Vagina (tissue), 2 donors: ENCODE data around the gene STX10. TPM values are rescaled to one million over a fixed set of nuclear protein-coding genes. Genes with fewer than 3 reads are reported as not detected.

Experiments
- DNase-seq, 2 donors: peaks; one replicate each; pipeline ENCODE4 v3.0.0-alpha.2; 2017; ENCODE audit errors: extremely low spot score in 2 of 2
- H3K27ac ChIP-seq: fragments of 200-600 bp; sonication (generic); one replicate; pipeline ENCODE4 v1.5.1; 2019
- H3K27me3 ChIP-seq: fragments of 200-600 bp; sonication (generic); one replicate; pipeline ENCODE4 v1.5.1; 2019
- H3K36me3 ChIP-seq, 2 donors: fragments of 200-600 bp; sonication (generic); one replicate each; pipeline ENCODE4 v1.5.1; 2017 to 2019
- H3K4me1 ChIP-seq: fragments of 200-600 bp; sonication (generic); one replicate; pipeline ENCODE4 v1.5.1; 2019
- H3K4me3 ChIP-seq, 2 donors: fragments of 200-600 bp; sonication (generic); 1 replicate in 1 of 2; 2 replicates in 1 of 2; pipeline ENCODE4 v1.5.1; 2016 to 2019
- H3K9me3 ChIP-seq: fragments of 200-600 bp; sonication (generic); one replicate; pipeline ENCODE4 v1.5.1; 2019
- POLR2A ChIP-seq, 2 donors: fragments of 450-650 bp; IDR thresholded peaks; one replicate each; pipeline ENCODE4 v1.6.1; 2017; ENCODE audit warnings: antibody characterized with exemption in 2 of 2, mild to moderate bottlenecking in 2 of 2, moderate library complexity in 2 of 2
- POLR2AphosphoS5 ChIP-seq, 2 donors: sonication (generic); formaldehyde crosslinking; IDR thresholded peaks; one replicate each; pipeline ENCODE4 v1.9.0; 2017; ENCODE audit warnings: antibody characterized with exemption in 2 of 2, mild to moderate bottlenecking in 2 of 2, low read depth in 1 of 2; ENCODE audit not compliant: insufficient read depth in 1 of 2
- intact Hi-C: fragments of 100-400 bp; cut with DNase I; formaldehyde crosslinking; loops from one replicate; pipeline ENCODE4 v1.15.1; 2023
- total RNA-seq: library from RNA; depleted of rRNA; stranded (reverse); fragments of >200 nt; gene quantifications from one replicate; pipeline ENCODE4 v1.2.3, GENCODE V29; 2016
- TF ChIP-seq, protein P1 (sequence below), 3 experiments: fragments of 450-650 bp in 2 of 3; fragments of 200-600 bp in 1 of 3; sonication (generic) in 1 of 3; IDR thresholded peaks; one replicate each; pipeline ENCODE4 v1.5.1; 2017 to 2019; ENCODE audit warnings: antibody characterized with exemption in 3 of 3, mild to moderate bottlenecking in 2 of 3, moderate library complexity in 2 of 3

STX10 gene
- total RNA-seq, 1 donor from 2014 or later = 71.5 TPM

GRCh38 chr19:13094771-13095392 lies 55.3 kb downstream of the STX10 start:
- H3K36me3 ChIP-seq = no peaks in the 10 kb centered on the region
- no peaks in the 10 kb centered on the region for H3K27me3 ChIP-seq
- peak overlapping the region; percentile 90 for H3K27ac ChIP-seq
- TF ChIP-seq, protein P1, sequence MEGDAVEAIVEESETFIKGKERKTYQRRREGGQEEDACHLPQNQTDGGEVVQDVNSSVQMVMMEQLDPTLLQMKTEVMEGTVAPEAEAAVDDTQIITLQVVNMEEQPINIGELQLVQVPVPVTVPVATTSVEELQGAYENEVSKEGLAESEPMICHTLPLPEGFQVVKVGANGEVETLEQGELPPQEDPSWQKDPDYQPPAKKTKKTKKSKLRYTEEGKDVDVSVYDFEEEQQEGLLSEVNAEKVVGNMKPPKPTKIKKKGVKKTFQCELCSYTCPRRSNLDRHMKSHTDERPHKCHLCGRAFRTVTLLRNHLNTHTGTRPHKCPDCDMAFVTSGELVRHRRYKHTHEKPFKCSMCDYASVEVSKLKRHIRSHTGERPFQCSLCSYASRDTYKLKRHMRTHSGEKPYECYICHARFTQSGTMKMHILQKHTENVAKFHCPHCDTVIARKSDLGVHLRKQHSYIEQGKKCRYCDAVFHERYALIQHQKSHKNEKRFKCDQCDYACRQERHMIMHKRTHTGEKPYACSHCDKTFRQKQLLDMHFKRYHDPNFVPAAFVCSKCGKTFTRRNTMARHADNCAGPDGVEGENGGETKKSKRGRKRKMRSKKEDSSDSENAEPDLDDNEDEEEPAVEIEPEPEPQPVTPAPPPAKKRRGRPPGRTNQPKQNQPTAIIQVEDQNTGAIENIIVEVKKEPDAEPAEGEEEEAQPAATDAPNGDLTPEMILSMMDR (IDR thresholded peaks at IDR 0.05) = no peak
- TF ChIP-seq POLR2AphosphoS5 (IDR thresholded peaks at IDR 0.05; ENCODE audit: insufficient read depth in 1 of 2, low read depth in 1 of 2) = peak in 1 of 2 donors; percentile 43
- no peak for TF ChIP-seq POLR2A (IDR thresholded peaks at IDR 0.05)
- peaks cover 87% of the 10 kb centered on the region for H3K4me1 ChIP-seq
- no peaks in the 10 kb centered on the region for H3K9me3 ChIP-seq
- intact Hi-C loops = loop anchor here (5.0 kb wide), 1 partner anchor 113 kb away; no protein-coding TSS in a partner anchor
- DNase-seq = no peak
- no peak overlapping the region for H3K4me3 ChIP-seq

DNA sequence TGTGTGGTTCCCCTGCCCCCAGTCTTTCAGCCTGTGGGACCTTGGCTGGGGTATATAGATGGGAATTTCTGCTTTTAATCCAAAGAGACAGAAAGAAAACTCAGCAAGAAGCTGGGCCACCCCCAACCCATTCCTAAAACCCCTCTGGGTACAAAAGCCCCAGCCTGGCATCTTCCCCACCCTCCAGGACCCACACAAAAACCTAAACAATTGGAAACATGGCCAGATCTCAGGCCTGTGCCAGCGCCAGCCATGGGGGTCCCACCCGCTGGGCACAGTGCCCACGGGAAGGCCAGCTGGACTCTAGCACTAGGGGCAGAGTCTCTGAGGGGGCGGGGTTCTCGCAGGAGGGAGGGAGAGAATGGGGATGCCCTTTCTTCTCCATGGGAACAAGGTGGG lies 56.1 kb downstream of the STX10 start:
- no peaks in the 10 kb centered on the region for H3K9me3 ChIP-seq
- H3K4me3 ChIP-seq = no peak overlapping the region
- no peak for DNase-seq
- no peak for TF ChIP-seq POLR2AphosphoS5 (IDR thresholded peaks at IDR 0.05; ENCODE audit: insufficient read depth in 1 of 2, low read depth in 1 of 2)
- TF ChIP-seq, protein P1 (IDR thresholded peaks at IDR 0.05) = peak in 1 of 3 experiments; percentile 10
- H3K4me1 ChIP-seq = peaks cover 90% of the 10 kb centered on the region
- no peaks in the 10 kb centered on the region for H3K27me3 ChIP-seq
- peak overlapping the region; percentile 90 for H3K27ac ChIP-seq
- intact Hi-C loops = loop anchor here (5.0 kb wide), 1 partner anchor 112 kb away; no protein-coding TSS in a partner anchor
- no peaks in the 10 kb centered on the region for H3K36me3 ChIP-seq

Other genes with a start within 250 kb of the STX10 start
- not detected for gene SYCE2, start 231.1 kb downstream of the STX10 start, total RNA-seq
- 44.2 TPM for gene FARSA, start 216.7 kb downstream of the STX10 start, total RNA-seq
- gene CALR, start 211.8 kb downstream of the STX10 start, total RNA-seq = 303 TPM
- gene RAD23A, start 204.5 kb downstream of the STX10 start, total RNA-seq = 85.9 TPM
- 80.3 TPM for gene GADD45GIP1, start 193.2 kb downstream of the STX10 start, total RNA-seq
- gene DAND5, start 180.8 kb downstream of the STX10 start, total RNA-seq = not detected
- 81.8 TPM for gene NFIX, start 154.9 kb downstream of the STX10 start, total RNA-seq
- 11.5 TPM for gene LYL1, start 47.5 kb downstream of the STX10 start, total RNA-seq
- 28.0 TPM for gene TRMT1, start 33.6 kb downstream of the STX10 start, total RNA-seq
- gene NACC1, start 32.1 kb downstream of the STX10 start, total RNA-seq = 22.6 TPM
- 152 TPM for gene IER2, start within 50 bp of the STX10 start, total RNA-seq